Measurements from ENCODE around the gene SLC9C2.

The SLC9C2 gene

DNA sequence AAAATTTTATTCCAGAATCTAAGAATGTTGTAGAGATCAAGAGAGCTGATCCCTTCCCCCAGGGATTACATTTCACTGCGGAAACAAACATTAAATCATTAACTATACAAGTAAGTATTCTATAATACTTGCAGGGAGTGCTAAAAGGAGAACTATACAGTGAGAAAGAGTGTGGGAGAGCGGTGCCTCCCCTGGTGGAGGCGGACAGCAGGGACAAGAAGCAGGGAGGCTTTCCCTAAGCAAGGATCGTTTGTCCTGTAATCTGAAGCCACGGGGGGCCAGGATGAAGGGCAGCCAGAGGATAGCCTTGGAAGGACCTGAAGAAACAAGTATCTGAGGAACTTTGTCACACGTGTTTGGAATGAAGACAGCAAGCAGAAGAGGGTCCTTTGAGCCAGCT, 40.1 kb downstream of the SLC9C2 start:
- H2AFZ ChIP-seq (ENCODE audit: low read depth, low read length, severe bottlenecking) = no peak overlapping the region
- no peaks in the 10 kb centered on the region for H3K79me2 ChIP-seq (ENCODE audit: insufficient read depth, low read length)
- no peak overlapping the region for H3K4me2 ChIP-seq (ENCODE audit: low read depth, low read length, poor library complexity, severe bottlenecking)
- H3K27ac ChIP-seq (ENCODE audit: low read depth, low read length) = no peak overlapping the region
- H3K9ac ChIP-seq (ENCODE audit: low read length) = no peak overlapping the region
- no peak overlapping the region for H3K4me3 ChIP-seq (ENCODE audit: insufficient read depth, low read length, poor library complexity, severe bottlenecking)
- no peak for TF ChIP-seq EZH2phosphoT487 (conservative IDR thresholded peaks at IDR 0.05; ENCODE audit: low read length)
- no peak for TF ChIP-seq CTCF (IDR thresholded peaks at IDR 0.05; ENCODE audit: insufficient read depth, low read length, poor library complexity, severe bottlenecking)
- H3K9me2 ChIP-seq (replicated peaks; ENCODE audit: insufficient read depth, low read length) = no peaks in the 10 kb centered on the region
- H4K20me1 ChIP-seq (ENCODE audit: low read depth, low read length) = no peaks in the 10 kb centered on the region
- no peaks in the 10 kb centered on the region for H3K36me3 ChIP-seq (ENCODE audit: low read length)
- H3K27me3 ChIP-seq (ENCODE audit: low read length) = no peaks in the 10 kb centered on the region
- H3K9me3 ChIP-seq (ENCODE audit: insufficient read depth, low read length) = no peaks in the 10 kb centered on the region; the same call in 1 of the 2 replicates
- no peaks in the 10 kb centered on the region for H3F3A ChIP-seq (ENCODE audit: insufficient read depth)

GRCh38 chr1:173561263-173561662, 41.6 kb downstream of the SLC9C2 start:
- Histone ChIP-seq H3K36me3 (ENCODE audit: low read length) (no peaks in the 10 kb centered on the region), H3K79me2 (ENCODE audit: insufficient read depth, low read length) (no peaks in the 10 kb centered on the region), H3K27ac (ENCODE audit: low read depth, low read length) (no peak overlapping the region), H3K27me3 (ENCODE audit: low read length) (no peaks in the 10 kb centered on the region), H3K9ac (ENCODE audit: low read length) (no peak overlapping the region), H3F3A (ENCODE audit: insufficient read depth) (no peaks in the 10 kb centered on the region), H2AFZ (ENCODE audit: low read depth, low read length, severe bottlenecking) (no peak overlapping the region), H3K9me2 (replicated peaks; ENCODE audit: insufficient read depth, low read length) (no peaks in the 10 kb centered on the region), H3K4me2 (ENCODE audit: low read depth, low read length, poor library complexity, severe bottlenecking) (no peak overlapping the region), H3K4me3 (ENCODE audit: insufficient read depth, low read length, poor library complexity, severe bottlenecking) (no peak overlapping the region), H4K20me1 (ENCODE audit: low read depth, low read length) (no peaks in the 10 kb centered on the region), H3K9me3 (ENCODE audit: insufficient read depth, low read length) (no peaks in the 10 kb centered on the region; the same call in 1 of the 2 replicates)
- TF ChIP-seq CTCF (IDR thresholded peaks at IDR 0.05; ENCODE audit: insufficient read depth, low read length, poor library complexity, severe bottlenecking) (no peak), EZH2phosphoT487 (conservative IDR thresholded peaks at IDR 0.05; ENCODE audit: low read length) (no peak)

- no peaks in the 10 kb centered on the region for H3K9me3 ChIP-seq (ENCODE audit: insufficient read depth, low read length)
- H3K27ac ChIP-seq (ENCODE audit: low read depth, low read length) = no peak overlapping the region
- no peak overlapping the region for H3K4me3 ChIP-seq (ENCODE audit: insufficient read depth, low read length, poor library complexity, severe bottlenecking)
- H3K27me3 ChIP-seq (ENCODE audit: low read length) = no peaks in the 10 kb centered on the region
- no peaks in the 10 kb centered on the region for H3K79me2 ChIP-seq (ENCODE audit: insufficient read depth, low read length)
- H3K36me3 ChIP-seq (ENCODE audit: low read length) = no peaks in the 10 kb centered on the region
- H3K9ac ChIP-seq (ENCODE audit: low read length) = no peak overlapping the region
- no peaks in the 10 kb centered on the region for H3K9me2 ChIP-seq (replicated peaks; ENCODE audit: insufficient read depth, low read length)
- no peak overlapping the region for H3K4me2 ChIP-seq (ENCODE audit: low read depth, low read length, poor library complexity, severe bottlenecking)
- no peak overlapping the region for H2AFZ ChIP-seq (ENCODE audit: low read depth, low read length, severe bottlenecking)
- H3F3A ChIP-seq (ENCODE audit: insufficient read depth) = no peaks in the 10 kb centered on the region
- H4K20me1 ChIP-seq (ENCODE audit: low read depth, low read length) = no peaks in the 10 kb centered on the region
- no peak for TF ChIP-seq CTCF (IDR thresholded peaks at IDR 0.05; ENCODE audit: insufficient read depth, low read length, poor library complexity, severe bottlenecking)
- TF ChIP-seq EZH2phosphoT487 (conservative IDR thresholded peaks at IDR 0.05; ENCODE audit: low read length) = no peak
Observed at GRCh38 chr1:173560285-173560880, 42.5 kb downstream of the SLC9C2 start.
